Measurements from ENCODE around the gene CDH22.

DNA sequence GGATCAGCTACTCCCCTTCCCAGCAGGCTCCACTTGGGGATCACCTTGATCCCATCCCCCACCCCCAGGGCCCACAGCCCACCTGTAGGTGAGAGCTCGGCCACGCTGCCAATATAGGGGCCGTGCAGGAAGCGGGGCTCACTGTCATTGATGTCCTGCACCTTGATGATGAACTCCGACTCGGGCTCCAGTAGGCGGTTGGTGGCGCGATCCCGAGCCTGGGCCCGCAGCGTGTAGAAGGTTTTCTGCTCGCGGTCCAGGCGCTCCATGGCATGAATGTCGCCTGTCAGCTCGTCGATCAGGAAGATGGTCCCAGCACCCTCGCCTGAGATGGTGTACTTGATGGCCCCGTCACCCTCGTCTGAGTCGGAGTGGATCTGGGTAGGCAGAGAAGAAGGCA lies 67.4 kb downstream of the CDH22 start:
- TF ChIP-seq, protein P1, sequence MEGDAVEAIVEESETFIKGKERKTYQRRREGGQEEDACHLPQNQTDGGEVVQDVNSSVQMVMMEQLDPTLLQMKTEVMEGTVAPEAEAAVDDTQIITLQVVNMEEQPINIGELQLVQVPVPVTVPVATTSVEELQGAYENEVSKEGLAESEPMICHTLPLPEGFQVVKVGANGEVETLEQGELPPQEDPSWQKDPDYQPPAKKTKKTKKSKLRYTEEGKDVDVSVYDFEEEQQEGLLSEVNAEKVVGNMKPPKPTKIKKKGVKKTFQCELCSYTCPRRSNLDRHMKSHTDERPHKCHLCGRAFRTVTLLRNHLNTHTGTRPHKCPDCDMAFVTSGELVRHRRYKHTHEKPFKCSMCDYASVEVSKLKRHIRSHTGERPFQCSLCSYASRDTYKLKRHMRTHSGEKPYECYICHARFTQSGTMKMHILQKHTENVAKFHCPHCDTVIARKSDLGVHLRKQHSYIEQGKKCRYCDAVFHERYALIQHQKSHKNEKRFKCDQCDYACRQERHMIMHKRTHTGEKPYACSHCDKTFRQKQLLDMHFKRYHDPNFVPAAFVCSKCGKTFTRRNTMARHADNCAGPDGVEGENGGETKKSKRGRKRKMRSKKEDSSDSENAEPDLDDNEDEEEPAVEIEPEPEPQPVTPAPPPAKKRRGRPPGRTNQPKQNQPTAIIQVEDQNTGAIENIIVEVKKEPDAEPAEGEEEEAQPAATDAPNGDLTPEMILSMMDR (conservative IDR thresholded peaks at IDR 0.05 in 1 of 2, IDR thresholded peaks at IDR 0.05 in 1 of 2; ENCODE audit: low read depth in 1 of 2, low read length in 2 of 2) = no peak
- no peak for TF ChIP-seq EZH2 (IDR thresholded peaks at IDR 0.05; ENCODE audit: low read length, missing control alignments)
